ENCODE data around the gene UBE2K.
A peak's percentile ranks its signal among the peaks of the same experiment; 100 is the strongest.

Gene UBE2K

DNA sequence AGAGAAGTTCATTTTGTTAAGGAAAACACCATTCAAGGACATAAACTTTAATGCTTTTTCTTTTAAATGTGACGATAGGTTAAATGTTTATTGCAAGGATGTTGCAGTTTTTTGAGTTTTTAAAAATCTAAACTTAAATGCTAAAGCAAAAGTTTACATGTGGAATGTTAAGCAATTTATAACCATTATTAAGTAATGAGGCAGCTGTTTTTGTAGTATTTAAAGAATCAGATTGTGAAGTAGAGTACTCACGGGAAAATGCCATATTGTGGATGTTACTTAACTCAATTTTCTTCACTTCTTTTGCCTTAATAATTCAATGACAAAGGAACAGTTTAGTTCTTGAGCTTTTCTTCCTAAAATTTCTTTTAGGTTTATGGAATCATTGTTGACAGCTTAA, 43.5 kb downstream of the UBE2K start:
- H3K4me3 ChIP-seq (replicated peaks; ENCODE audit: low read depth, low read length) = no peak overlapping the region
- TF ChIP-seq, protein P1, sequence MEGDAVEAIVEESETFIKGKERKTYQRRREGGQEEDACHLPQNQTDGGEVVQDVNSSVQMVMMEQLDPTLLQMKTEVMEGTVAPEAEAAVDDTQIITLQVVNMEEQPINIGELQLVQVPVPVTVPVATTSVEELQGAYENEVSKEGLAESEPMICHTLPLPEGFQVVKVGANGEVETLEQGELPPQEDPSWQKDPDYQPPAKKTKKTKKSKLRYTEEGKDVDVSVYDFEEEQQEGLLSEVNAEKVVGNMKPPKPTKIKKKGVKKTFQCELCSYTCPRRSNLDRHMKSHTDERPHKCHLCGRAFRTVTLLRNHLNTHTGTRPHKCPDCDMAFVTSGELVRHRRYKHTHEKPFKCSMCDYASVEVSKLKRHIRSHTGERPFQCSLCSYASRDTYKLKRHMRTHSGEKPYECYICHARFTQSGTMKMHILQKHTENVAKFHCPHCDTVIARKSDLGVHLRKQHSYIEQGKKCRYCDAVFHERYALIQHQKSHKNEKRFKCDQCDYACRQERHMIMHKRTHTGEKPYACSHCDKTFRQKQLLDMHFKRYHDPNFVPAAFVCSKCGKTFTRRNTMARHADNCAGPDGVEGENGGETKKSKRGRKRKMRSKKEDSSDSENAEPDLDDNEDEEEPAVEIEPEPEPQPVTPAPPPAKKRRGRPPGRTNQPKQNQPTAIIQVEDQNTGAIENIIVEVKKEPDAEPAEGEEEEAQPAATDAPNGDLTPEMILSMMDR (IDR thresholded peaks at IDR 0.05; ENCODE audit: low read length, missing control alignments) = no peak
- DNase-seq (ENCODE audit: low read depth) = peak; percentile 20

DNA sequence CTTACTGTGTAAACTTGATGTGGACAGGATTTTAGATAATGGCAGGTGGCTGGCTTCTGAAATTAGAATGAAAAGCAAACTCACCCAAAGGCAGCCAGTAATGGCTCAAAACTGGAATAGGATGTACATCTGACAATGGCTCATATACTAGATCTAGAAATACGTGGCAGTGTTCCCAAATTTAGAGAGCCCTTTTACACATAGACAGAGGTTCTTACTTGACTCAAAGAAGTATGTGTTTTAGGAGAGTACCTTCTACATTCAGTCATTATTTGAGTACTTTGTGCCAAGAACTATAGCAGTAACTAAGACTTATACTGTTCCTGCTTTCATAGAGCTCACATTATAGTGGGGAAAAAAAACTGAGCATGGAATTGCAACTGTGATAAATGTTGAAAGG, 48.0 kb downstream of the UBE2K start:
- TF ChIP-seq, protein P1 (IDR thresholded peaks at IDR 0.05; ENCODE audit: low read length, missing control alignments) = no peak
- no peak overlapping the region for H3K4me3 ChIP-seq (replicated peaks; ENCODE audit: low read depth, low read length)
- DNase-seq (ENCODE audit: low read depth) = no peak

GRCh38 chr4:39750216-39750615, 52.3 kb downstream of the UBE2K start:
- TF ChIP-seq, protein P1 (IDR thresholded peaks at IDR 0.05; ENCODE audit: low read length, missing control alignments) = no peak
- peak; percentile 10 for DNase-seq (ENCODE audit: low read depth)
- no peak overlapping the region for H3K4me3 ChIP-seq (replicated peaks; ENCODE audit: low read depth, low read length)

GRCh38 chr4:39754309-39754708, 56.4 kb downstream of the UBE2K start:
- DNase-seq (ENCODE audit: low read depth) = no peak
- TF ChIP-seq, protein P1 (IDR thresholded peaks at IDR 0.05; ENCODE audit: low read length, missing control alignments) = no peak
- no peak overlapping the region for H3K4me3 ChIP-seq (replicated peaks; ENCODE audit: low read depth, low read length)

DNA sequence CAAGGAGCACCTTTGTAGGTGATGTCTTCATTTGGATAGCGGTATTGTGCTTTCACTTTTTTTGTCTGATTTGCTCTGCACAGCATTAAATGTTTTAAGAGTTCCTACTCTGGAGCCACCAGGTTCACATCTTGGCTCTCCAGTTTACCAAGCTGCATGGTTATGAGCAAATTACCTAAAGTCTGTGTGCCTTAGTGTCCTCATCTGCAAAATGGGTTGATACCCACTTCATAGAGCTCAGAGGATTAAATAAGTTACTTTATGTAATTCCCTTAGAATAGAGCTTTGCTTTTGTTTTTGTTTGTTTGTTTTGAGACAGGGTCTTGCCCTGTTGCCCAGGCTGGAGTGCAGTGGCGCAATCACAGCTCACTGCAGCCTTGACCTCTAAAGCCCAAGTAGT, 58.2 kb downstream of the UBE2K start:
- no peak overlapping the region for H3K4me3 ChIP-seq (replicated peaks; ENCODE audit: low read depth, low read length)
- DNase-seq (ENCODE audit: low read depth) = no peak
- TF ChIP-seq, protein P1 (IDR thresholded peaks at IDR 0.05; ENCODE audit: low read length, missing control alignments) = no peak

GRCh38 chr4:39758176-39758575, 60.2 kb downstream of the UBE2K start:
- H3K4me3 ChIP-seq (replicated peaks; ENCODE audit: low read depth, low read length) = no peak overlapping the region
- TF ChIP-seq, protein P1 (IDR thresholded peaks at IDR 0.05; ENCODE audit: low read length, missing control alignments) = no peak

GRCh38 chr4:39759569-39759968, 61.6 kb downstream of the UBE2K start:
- no peak overlapping the region for H3K4me3 ChIP-seq (replicated peaks; ENCODE audit: low read depth, low read length)
- TF ChIP-seq, protein P1 (IDR thresholded peaks at IDR 0.05; ENCODE audit: low read length, missing control alignments) = no peak
- no peak for DNase-seq (ENCODE audit: low read depth)

More at GRCh38 chr4:39758176-39758575, 60.2 kb downstream of the UBE2K start:
- no peak for DNase-seq (ENCODE audit: low read depth)

Measured in fibroblast of pulmonary artery (primary cell).